H1 (cell line): ENCODE data around the gene SERPINB8. TPM values are rescaled to one million over a fixed set of nuclear protein-coding genes. Genes with fewer than 3 reads are reported as not detected.
A peak's percentile ranks its signal among the peaks of the same experiment; 100 is the strongest.

Experiments used
- CTBP2 ChIP-seq: IDR thresholded peaks from 2 replicates; pipeline ENCODE4 v1.7.0; 2011; ENCODE audit warnings: borderline replicate concordance, mild to moderate bottlenecking, moderate library complexity, mixed read lengths, low read length; ENCODE audit not compliant: insufficient read depth, insufficient read length
- CTCF ChIP-seq, 3 experiments: IDR thresholded peaks; 1 replicate in 2 of 3; 2 replicates in 1 of 3; pipeline versions ENCODE4 v1.5.1 to v1.6.1; 2011; ENCODE audit warnings: low read length in 3 of 3, mild to moderate bottlenecking in 3 of 3, inconsistent platforms in 2 of 3, low read depth in 1 of 3, moderate library complexity in 1 of 3; ENCODE audit not compliant: insufficient read depth in 1 of 3; ENCODE audit errors: control extremely low read depth in 1 of 3
- MAX ChIP-seq: IDR thresholded peaks from 2 replicates; pipeline ENCODE4 v1.6.1; 2012; ENCODE audit warnings: inconsistent platforms
- RFX5 ChIP-seq: IDR thresholded peaks from 2 replicates; pipeline ENCODE4 v1.6.1; 2011; ENCODE audit warnings: low read depth, low read length, improper control_type of control experiment, borderline replicate concordance
- polyA plus RNA-seq, 7 experiments: library from polyadenylated mRNA; depleted of rRNA in 3 of 7; stranded (reverse) in 5 of 7; unstranded in 2 of 7; fragments of >200 nt in 5 of 7; fragments of 200-250 nt in 2 of 7; gene quantifications; 1 replicate in 5 of 7; 2 replicates in 1 of 7; 4 replicates in 1 of 7; pipeline versions ENCODE4 v1.2.1 to v1.2.3, GENCODE V29; 2011 to 2013; ENCODE audit warnings: missing spikeins in 2 of 7, mixed read lengths in 2 of 7
- total RNA-seq: library from RNA; stranded (reverse); fragmentation: NEBNext Ultra II Directional; extraction: Animal tissue kit (Norgen Biotek cat#: 25700); gene quantifications from 2 replicates; pipeline ENCODE4 v1.2.1, GENCODE V29; 2021

The SERPINB8 gene
- total and polyA plus RNA-seq, 2 of the 8 experiments (the other 6 are each of a cell fraction or from before 2014, with no cell fraction given) = 0.42 to 1.2 TPM

GRCh38 chr18:63936156-63936931, 33.5 kb upstream of the SERPINB8 start (continued):
- peak; percentile 77 to 82 (median 80) for TF ChIP-seq CTCF (IDR thresholded peaks at IDR 0.05; ENCODE audit: control extremely low read depth in 1 of 3, insufficient read depth in 1 of 3, low read depth in 1 of 3, low read length in 3 of 3)
- TF ChIP-seq CTBP2 = no peak
- TF ChIP-seq RFX5 = no peak
- peak; percentile 60; the same call in 1 of the 2 replicates for TF ChIP-seq MAX
